Caco-2 (cell line): ENCODE results near the gene EMX1. TPM values are rescaled to one million over a fixed set of nuclear protein-coding genes. Genes with fewer than 3 reads are reported as not detected.

Experiments
- BruUV-seq: library from RNA; stranded (reverse); fragments of 400-500 nt; replicated peaks from 2 replicates; lab custom pipeline; 2021; lab: Mats Ljungman, UMichigan
- CTCF ChIA-PET: fragments of 300-600 bp; sonication (Branson Sonifier 250); formaldehyde crosslinking; loops from one replicate; lab custom pipeline; 2022; ENCODE audit warnings: antibody characterized with exemption; lab: Charles Lee
- POLR2A ChIA-PET: fragments of 300-600 bp; sonication (Branson Sonifier 250); formaldehyde crosslinking; loops from one replicate; lab custom pipeline; 2022; ENCODE audit warnings: antibody characterized with exemption; lab: Charles Lee
- DNase-seq, 2 experiments: peaks; one replicate each; pipeline versions ENCODE4 v3.0.0 to v3.0.0-alpha.2; 2020 to 2022
- H3K27me3 ChIP-seq: replicated peaks from 2 replicates; pipeline ENCODE4 v1.6.0; 2011; ENCODE audit warnings: low read length; ENCODE audit not compliant: control insufficient read depth, insufficient read depth
- H3K36me3 ChIP-seq: 2 replicates; pipeline ENCODE4 v1.5.1; 2011; ENCODE audit warnings: low read length; ENCODE audit not compliant: control insufficient read depth, insufficient read depth
- H3K4me1 ChIP-seq: fragments of 250-450 bp; sonication (Bioruptor Pico); 2 replicates; pipeline ENCODE4 v1.5.1; 2020; ENCODE audit warnings: mild to moderate bottlenecking
- H3K4me3 ChIP-seq: 2 replicates; pipeline ENCODE4 v1.5.1; 2011; ENCODE audit warnings: low read depth, mild to moderate bottlenecking, control low read depth, low read length
- H3K9me3 ChIP-seq: fragments of 250-450 bp; sonication (Bioruptor Pico); 2 replicates; pipeline ENCODE4 v1.5.1; 2020; ENCODE audit warnings: mild to moderate bottlenecking, moderate library complexity
- H3K27ac Mint-ChIP-seq: one replicate; pipeline ENCODE4 v1.8.0; 2022; ENCODE audit warnings: mixed read lengths; ENCODE audit not compliant: unreplicated experiment
- H3K27me3 Mint-ChIP-seq: one replicate; pipeline ENCODE4 v1.8.0; 2022; ENCODE audit warnings: mixed read lengths; ENCODE audit not compliant: insufficient read depth, unreplicated experiment
- H3K36me3 Mint-ChIP-seq: one replicate; pipeline ENCODE4 v1.8.0; 2022; ENCODE audit warnings: mild to moderate bottlenecking, mixed read lengths; ENCODE audit not compliant: insufficient read depth, unreplicated experiment
- H3K4me1 Mint-ChIP-seq: one replicate; pipeline ENCODE4 v1.8.0; 2022; ENCODE audit warnings: low read depth, mixed read lengths; ENCODE audit not compliant: unreplicated experiment
- H3K4me3 Mint-ChIP-seq: one replicate; pipeline ENCODE4 v1.8.0; 2022; ENCODE audit warnings: mild to moderate bottlenecking, moderate library complexity, mixed read lengths; ENCODE audit not compliant: unreplicated experiment
- H3K9me3 Mint-ChIP-seq: one replicate; pipeline ENCODE4 v1.8.0; 2022; ENCODE audit warnings: mixed read lengths; ENCODE audit not compliant: unreplicated experiment
- intact Hi-C: fragments of 100-400 bp; cut with micrococcal nuclease; formaldehyde crosslinking; loops from one replicate; pipeline ENCODE4 v1.10.0; 2022; ENCODE audit not compliant: unreplicated experiment
- total RNA-seq: library from RNA; stranded (reverse); gene quantifications from 2 replicates; pipeline ENCODE4 v1.2.3, GENCODE V29; 2022
- TF ChIP-seq, protein P1 (sequence below), 2 experiments: fragments of 200-600 bp in 1 of 2; IDR thresholded peaks; 1 replicate in 1 of 2; 2 replicates in 1 of 2; pipeline versions ENCODE4 v1.5.1 to v1.8.0; 2011 to 2022; ENCODE audit warnings: antibody characterized with exemption in 1 of 2, control low read depth in 1 of 2, inconsistent platforms in 1 of 2, low read depth in 1 of 2, low read length in 1 of 2, mild to moderate bottlenecking in 1 of 2, moderate library complexity in 1 of 2; ENCODE audit not compliant: insufficient read depth in 1 of 2, severe bottlenecking in 1 of 2, unreplicated experiment in 1 of 2

EMX1 gene
- total RNA-seq, 1 experiment from 2014 or later = 3.6 TPM

GRCh38 chr2:72943540-72944395 is 26.4 kb downstream of the EMX1 start:
- H3K36me3 ChIP-seq = no peaks in the 10 kb centered on the region
- Mint-ChIP-seq H3K27me3 (no peaks in the 10 kb centered on the region), H3K4me3 (no peak overlapping the region), H3K36me3 (peaks cover 3% of the 10 kb centered on the region), H3K4me1 (no peaks in the 10 kb centered on the region), H3K27ac (no peak overlapping the region), H3K9me3 (no peaks in the 10 kb centered on the region)
- intact Hi-C loops = no loop called here
- BruUV-seq = no TSS peak
- CTCF ChIA-PET = interaction anchor here (0.9 kb wide), 1 partner anchor 30 kb away, joined by 3 read pairs; no protein-coding TSS in a partner anchor
- H3K9me3 ChIP-seq = no peaks in the 10 kb centered on the region
- TF ChIP-seq, protein P1, sequence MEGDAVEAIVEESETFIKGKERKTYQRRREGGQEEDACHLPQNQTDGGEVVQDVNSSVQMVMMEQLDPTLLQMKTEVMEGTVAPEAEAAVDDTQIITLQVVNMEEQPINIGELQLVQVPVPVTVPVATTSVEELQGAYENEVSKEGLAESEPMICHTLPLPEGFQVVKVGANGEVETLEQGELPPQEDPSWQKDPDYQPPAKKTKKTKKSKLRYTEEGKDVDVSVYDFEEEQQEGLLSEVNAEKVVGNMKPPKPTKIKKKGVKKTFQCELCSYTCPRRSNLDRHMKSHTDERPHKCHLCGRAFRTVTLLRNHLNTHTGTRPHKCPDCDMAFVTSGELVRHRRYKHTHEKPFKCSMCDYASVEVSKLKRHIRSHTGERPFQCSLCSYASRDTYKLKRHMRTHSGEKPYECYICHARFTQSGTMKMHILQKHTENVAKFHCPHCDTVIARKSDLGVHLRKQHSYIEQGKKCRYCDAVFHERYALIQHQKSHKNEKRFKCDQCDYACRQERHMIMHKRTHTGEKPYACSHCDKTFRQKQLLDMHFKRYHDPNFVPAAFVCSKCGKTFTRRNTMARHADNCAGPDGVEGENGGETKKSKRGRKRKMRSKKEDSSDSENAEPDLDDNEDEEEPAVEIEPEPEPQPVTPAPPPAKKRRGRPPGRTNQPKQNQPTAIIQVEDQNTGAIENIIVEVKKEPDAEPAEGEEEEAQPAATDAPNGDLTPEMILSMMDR (IDR thresholded peaks at IDR 0.05; ENCODE audit: insufficient read depth in 1 of 2, low read depth in 1 of 2, low read length in 1 of 2, severe bottlenecking in 1 of 2, unreplicated experiment in 1 of 2) = no peak
- DNase-seq = no peak
- no peaks in the 10 kb centered on the region for H3K4me1 ChIP-seq
- no peak overlapping the region for H3K4me3 ChIP-seq
- H3K27me3 ChIP-seq = no peaks in the 10 kb centered on the region
- POLR2A ChIA-PET = interaction anchor here (0.6 kb wide), 1 partner anchor 31 kb away, joined by 3 read pairs; no protein-coding TSS in a partner anchor

- Histone ChIP-seq H3K4me3 (no peak overlapping the region), H3K4me1 (no peaks in the 10 kb centered on the region), H3K9me3 (no peaks in the 10 kb centered on the region), H3K36me3 (no peaks in the 10 kb centered on the region), H3K27me3 (no peaks in the 10 kb centered on the region)
- no peak for DNase-seq
- TF ChIP-seq, protein P1 (IDR thresholded peaks at IDR 0.05; ENCODE audit: insufficient read depth in 1 of 2, low read depth in 1 of 2, low read length in 1 of 2, severe bottlenecking in 1 of 2, unreplicated experiment in 1 of 2) = no peak
- Mint-ChIP-seq H3K36me3 (peaks cover 3% of the 10 kb centered on the region), H3K27ac (no peak overlapping the region), H3K4me1 (no peaks in the 10 kb centered on the region), H3K9me3 (no peaks in the 10 kb centered on the region), H3K4me3 (no peak overlapping the region), H3K27me3 (no peaks in the 10 kb centered on the region)
- POLR2A ChIA-PET = interaction anchor here (0.5 kb wide), 1 partner anchor 1177 kb away, joined by 6 read pairs; no protein-coding TSS in a partner anchor
- BruUV-seq = no TSS peak
- CTCF ChIA-PET = interaction anchor here (0.9 kb wide), 1 partner anchor 29 kb away, joined by 3 read pairs; no protein-coding TSS in a partner anchor
- intact Hi-C loops = no loop called here
Observed at GRCh38 chr2:72944804-72945449, 27.6 kb downstream of the EMX1 start.

- no TSS peak for BruUV-seq
Observed at GRCh38 chr2:72945450-72946019, 28.2 kb downstream of the EMX1 start.

More at GRCh38 chr2:72945450-72946019, 28.2 kb downstream of the EMX1 start:
- Histone ChIP-seq H3K4me1 (no peaks in the 10 kb centered on the region), H3K4me3 (no peak overlapping the region), H3K9me3 (no peaks in the 10 kb centered on the region), H3K36me3 (no peaks in the 10 kb centered on the region; the same call in 1 of the 2 replicates), H3K27me3 (no peaks in the 10 kb centered on the region)
- TF ChIP-seq, protein P1 (IDR thresholded peaks at IDR 0.05; ENCODE audit: insufficient read depth in 1 of 2, low read depth in 1 of 2, low read length in 1 of 2, severe bottlenecking in 1 of 2, unreplicated experiment in 1 of 2) = no peak
- H3K27ac Mint-ChIP-seq = no peak overlapping the region
- no peak for DNase-seq
- CTCF ChIA-PET = no interaction called here
- H3K9me3 Mint-ChIP-seq = no peaks in the 10 kb centered on the region
- H3K36me3 Mint-ChIP-seq = peaks cover 5% of the 10 kb centered on the region
- no peak overlapping the region for H3K4me3 Mint-ChIP-seq
- no peaks in the 10 kb centered on the region for H3K27me3 Mint-ChIP-seq
- H3K4me1 Mint-ChIP-seq = no peaks in the 10 kb centered on the region
- intact Hi-C loops = no loop called here
- POLR2A ChIA-PET = interaction anchor here (0.5 kb wide), 1 partner anchor 1177 kb away, joined by 6 read pairs; no protein-coding TSS in a partner anchor
